Endothelial cell (in vitro differentiated cells): ENCODE data around the gene N4BP2. TPM values are rescaled to one million over a fixed set of nuclear protein-coding genes. Genes with fewer than 3 reads are reported as not detected.
A peak's percentile ranks its signal among the peaks of the same experiment; 100 is the strongest.
"Not testable (repeated sequence)": the region's sequence is repeated elsewhere in the genome, so short reads cannot be mapped to it uniquely, and the experiment has no call there.

Experiments
- DNase-seq: peaks from one replicate; pipeline ENCODE4 v3.0.0; 2021; ENCODE audit warnings: low spot score
- H3K27ac Mint-ChIP-seq: one replicate; pipeline ENCODE4 v1.8.0; 2021; ENCODE audit warnings: mixed read lengths, inconsistent platforms; ENCODE audit not compliant: unreplicated experiment
- H3K27me3 Mint-ChIP-seq: one replicate; pipeline ENCODE4 v1.8.0; 2021; ENCODE audit warnings: mild to moderate bottlenecking, moderate library complexity, mixed read lengths, inconsistent platforms; ENCODE audit not compliant: unreplicated experiment
- H3K36me3 Mint-ChIP-seq: one replicate; pipeline ENCODE4 v1.8.0; 2021; ENCODE audit warnings: mild to moderate bottlenecking, low read depth, mixed read lengths, inconsistent platforms; ENCODE audit not compliant: unreplicated experiment
- H3K4me1 Mint-ChIP-seq: one replicate; pipeline ENCODE4 v1.8.0; 2021; ENCODE audit warnings: mild to moderate bottlenecking, mixed read lengths, inconsistent platforms; ENCODE audit not compliant: unreplicated experiment
- H3K4me3 Mint-ChIP-seq: one replicate; pipeline ENCODE4 v1.8.0; 2021; ENCODE audit warnings: mild to moderate bottlenecking, mixed read lengths, inconsistent platforms; ENCODE audit not compliant: unreplicated experiment
- H3K9me3 Mint-ChIP-seq: one replicate; pipeline ENCODE4 v1.8.0; 2021; ENCODE audit warnings: mixed read lengths, inconsistent platforms; ENCODE audit not compliant: unreplicated experiment
- total RNA-seq: library from RNA; stranded (reverse); fragmentation: NEBNext Ultra II Directional; extraction: Animal tissue kit (Norgen Biotek cat#: 25700); gene quantifications from one replicate; pipeline ENCODE4 v1.2.1, GENCODE V29; 2021; ENCODE audit not compliant: unreplicated experiment
- TF ChIP-seq, protein P1 (sequence below): fragments of 200-600 bp; sonication (generic); IDR thresholded peaks from one replicate; pipeline ENCODE4 v1.5.0; 2021; ENCODE audit warnings: antibody characterized with exemption; ENCODE audit not compliant: unreplicated experiment

N4BP2 gene
- total RNA-seq, 1 donor from 2014 or later = 24.9 TPM

DNA sequence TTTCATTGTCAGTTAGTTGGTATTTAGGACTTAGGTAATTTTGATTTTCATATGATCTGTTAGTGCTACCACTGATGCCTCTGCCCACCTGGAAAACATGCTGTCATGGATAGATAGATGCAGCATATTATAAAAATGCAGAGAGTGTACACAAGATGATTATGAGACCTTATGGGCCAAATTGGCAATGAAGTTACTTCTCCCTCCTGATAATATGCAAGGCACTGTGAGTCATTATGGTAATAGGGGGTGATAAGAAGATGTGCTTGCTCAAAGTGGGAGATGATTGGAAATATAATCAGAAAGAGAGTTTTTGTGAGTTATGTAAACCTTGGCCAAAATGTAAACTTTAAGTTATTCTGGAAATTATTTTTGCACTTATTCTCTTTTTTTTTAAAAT is 83.5 kb downstream of the N4BP2 start:
- Mint-ChIP-seq H3K9me3 (peaks cover 4% of the 10 kb centered on the region), H3K27me3 (peaks cover 2% of the 10 kb centered on the region)
- DNase-seq = no peak

GRCh38 chr4:40140597-40140996 is 83.9 kb downstream of the N4BP2 start:
- H3K9me3 Mint-ChIP-seq, H3K4me1 Mint-ChIP-seq, H3K27me3 Mint-ChIP-seq, H3K27ac Mint-ChIP-seq, DNase-seq, H3K4me3 Mint-ChIP-seq: not testable (repeated sequence)
- peaks cover 51% of the 10 kb centered on the region for H3K36me3 Mint-ChIP-seq

More for the DNA sequence above, 83.5 kb downstream of the N4BP2 start:
- H3K4me1 Mint-ChIP-seq = no peaks in the 10 kb centered on the region
- H3K36me3 Mint-ChIP-seq = peaks cover 54% of the 10 kb centered on the region
- H3K4me3 Mint-ChIP-seq = peak overlapping the region; percentile 59
- TF ChIP-seq, protein P1, sequence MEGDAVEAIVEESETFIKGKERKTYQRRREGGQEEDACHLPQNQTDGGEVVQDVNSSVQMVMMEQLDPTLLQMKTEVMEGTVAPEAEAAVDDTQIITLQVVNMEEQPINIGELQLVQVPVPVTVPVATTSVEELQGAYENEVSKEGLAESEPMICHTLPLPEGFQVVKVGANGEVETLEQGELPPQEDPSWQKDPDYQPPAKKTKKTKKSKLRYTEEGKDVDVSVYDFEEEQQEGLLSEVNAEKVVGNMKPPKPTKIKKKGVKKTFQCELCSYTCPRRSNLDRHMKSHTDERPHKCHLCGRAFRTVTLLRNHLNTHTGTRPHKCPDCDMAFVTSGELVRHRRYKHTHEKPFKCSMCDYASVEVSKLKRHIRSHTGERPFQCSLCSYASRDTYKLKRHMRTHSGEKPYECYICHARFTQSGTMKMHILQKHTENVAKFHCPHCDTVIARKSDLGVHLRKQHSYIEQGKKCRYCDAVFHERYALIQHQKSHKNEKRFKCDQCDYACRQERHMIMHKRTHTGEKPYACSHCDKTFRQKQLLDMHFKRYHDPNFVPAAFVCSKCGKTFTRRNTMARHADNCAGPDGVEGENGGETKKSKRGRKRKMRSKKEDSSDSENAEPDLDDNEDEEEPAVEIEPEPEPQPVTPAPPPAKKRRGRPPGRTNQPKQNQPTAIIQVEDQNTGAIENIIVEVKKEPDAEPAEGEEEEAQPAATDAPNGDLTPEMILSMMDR = no peak
- no peak overlapping the region for H3K27ac Mint-ChIP-seq

- peaks cover 4% of the 10 kb centered on the region for H3K9me3 Mint-ChIP-seq
- TF ChIP-seq, protein P1 = no peak
- H3K27me3 Mint-ChIP-seq = peaks cover 2% of the 10 kb centered on the region
- DNase-seq = no peak
- H3K27ac Mint-ChIP-seq = no peak overlapping the region
- H3K4me1 Mint-ChIP-seq = no peaks in the 10 kb centered on the region
- no peak overlapping the region for H3K4me3 Mint-ChIP-seq
- H3K36me3 Mint-ChIP-seq = peaks cover 43% of the 10 kb centered on the region
Measured at GRCh38 chr4:40143926-40144508, 87.4 kb downstream of the N4BP2 start.

- DNase-seq = no peak
- Mint-ChIP-seq H3K27ac (no peak overlapping the region), H3K9me3 (peaks cover 4% of the 10 kb centered on the region), H3K4me3 (no peak overlapping the region), H3K4me1 (no peaks in the 10 kb centered on the region), H3K36me3 (peaks cover 47% of the 10 kb centered on the region), H3K27me3 (peaks cover 2% of the 10 kb centered on the region)
- TF ChIP-seq, protein P1 = no peak
Measured at GRCh38 chr4:40144716-40145115, 88.1 kb downstream of the N4BP2 start.

DNA sequence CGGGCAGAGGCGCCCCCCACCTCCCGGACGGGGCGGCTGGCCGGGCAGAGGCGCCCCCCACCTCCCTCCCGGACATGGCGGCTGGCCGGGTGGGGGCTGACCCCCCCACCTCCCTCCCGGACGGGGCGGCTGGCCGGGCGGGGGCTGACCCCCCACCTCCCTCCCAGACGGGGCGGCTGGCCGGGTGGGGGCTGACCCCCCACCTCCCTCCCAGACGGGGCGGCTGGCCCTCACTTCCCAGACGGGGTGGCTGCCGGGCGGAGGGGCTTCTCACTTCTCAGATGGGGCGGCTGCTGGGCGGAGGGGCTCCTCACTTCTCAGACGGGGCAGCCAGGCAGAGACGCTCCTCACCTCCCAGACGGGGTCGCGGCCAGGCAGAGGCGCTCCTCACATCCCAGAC is 90.8 kb downstream of the N4BP2 start:
- not testable (repeated sequence) for H3K4me3 Mint-ChIP-seq

DNA sequence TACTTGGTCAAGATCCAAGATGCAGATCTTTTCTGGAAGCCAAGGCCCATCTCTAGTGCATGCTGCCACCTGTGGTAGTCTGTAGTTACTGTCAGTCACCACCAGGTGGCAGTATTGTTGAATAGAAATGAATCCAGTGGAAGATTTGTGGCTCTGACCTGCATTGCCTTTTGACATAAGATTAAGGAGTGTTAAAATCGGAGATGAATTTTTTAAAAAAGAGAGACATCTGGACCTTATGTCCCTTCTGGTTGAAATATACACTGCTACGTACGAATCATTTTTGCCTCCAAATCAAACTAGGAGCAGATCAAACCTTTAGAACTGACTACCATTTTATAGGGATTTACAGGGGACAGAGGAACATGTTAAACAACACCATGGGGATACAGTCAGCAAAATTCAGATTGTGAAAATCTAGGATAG is 93.3 kb downstream of the N4BP2 start:
- H3K36me3 Mint-ChIP-seq = peaks cover 28% of the 10 kb centered on the region
- peak; percentile 59 for DNase-seq
- TF ChIP-seq, protein P1 = peak; percentile 99
- no peaks in the 10 kb centered on the region for H3K27me3 Mint-ChIP-seq
- H3K4me3 Mint-ChIP-seq = peak overlapping the region; percentile 12
- H3K4me1 Mint-ChIP-seq = no peaks in the 10 kb centered on the region
- H3K27ac Mint-ChIP-seq = no peak overlapping the region
- no peaks in the 10 kb centered on the region for H3K9me3 Mint-ChIP-seq

More for the DNA sequence above, 90.8 kb downstream of the N4BP2 start:
- DNase-seq, H3K27me3 Mint-ChIP-seq, H3K27ac Mint-ChIP-seq, H3K9me3 Mint-ChIP-seq, H3K4me1 Mint-ChIP-seq: not testable (repeated sequence)
- H3K36me3 Mint-ChIP-seq = peaks cover 48% of the 10 kb centered on the region
